ENCODE measurements around the gene MAML2. TPM values are rescaled to one million over a fixed set of nuclear protein-coding genes. Genes with fewer than 3 reads are reported as not detected.

The MAML2 gene
- polyA plus RNA-seq, 1 of the 3 experiments (the other 2 are of a cell fraction): 20.1 TPM

DNA sequence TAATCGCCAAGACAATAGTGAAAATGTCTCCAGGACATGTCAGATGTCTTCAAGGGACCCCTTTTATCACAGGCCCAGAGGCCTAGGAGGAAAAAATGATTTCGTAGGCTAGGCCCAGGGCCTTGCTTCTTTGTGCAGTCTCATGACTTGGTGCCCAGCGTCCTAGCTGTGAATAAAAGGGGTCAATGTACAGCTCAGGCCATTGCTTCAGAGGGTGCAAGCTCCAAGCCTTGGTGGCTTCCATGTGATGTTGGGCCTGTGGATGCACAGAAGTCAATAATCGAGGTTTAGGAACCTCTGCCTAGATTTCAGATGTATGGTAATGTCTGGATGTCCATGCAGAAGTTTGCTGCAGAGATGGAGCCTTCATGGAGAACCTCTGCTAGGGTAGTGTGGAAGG, 398.4 kb downstream of the MAML2 start:
- TF ChIP-seq FOSL2 (IDR thresholded peaks at IDR 0.05; ENCODE audit: borderline replicate concordance, low read depth): no peak
- no peak for TF ChIP-seq MAX (IDR thresholded peaks at IDR 0.05; ENCODE audit: low read depth)
- no peak for TF ChIP-seq SMC3 (IDR thresholded peaks at IDR 0.05; ENCODE audit: low read depth, low read length)
- TF ChIP-seq CHD2 (IDR thresholded peaks at IDR 0.05; ENCODE audit: low read length, partially characterized antibody): no peak
- no peak for TF ChIP-seq EP300 (IDR thresholded peaks at IDR 0.05; ENCODE audit: borderline replicate concordance in 1 of 2, low read depth in 1 of 2, low read length in 1 of 2)
- no peak for TF ChIP-seq RAD21 (IDR thresholded peaks at IDR 0.05; ENCODE audit: low read length)
- no peak for TF ChIP-seq JUND (IDR thresholded peaks at IDR 0.05)
- TF ChIP-seq, protein P1, sequence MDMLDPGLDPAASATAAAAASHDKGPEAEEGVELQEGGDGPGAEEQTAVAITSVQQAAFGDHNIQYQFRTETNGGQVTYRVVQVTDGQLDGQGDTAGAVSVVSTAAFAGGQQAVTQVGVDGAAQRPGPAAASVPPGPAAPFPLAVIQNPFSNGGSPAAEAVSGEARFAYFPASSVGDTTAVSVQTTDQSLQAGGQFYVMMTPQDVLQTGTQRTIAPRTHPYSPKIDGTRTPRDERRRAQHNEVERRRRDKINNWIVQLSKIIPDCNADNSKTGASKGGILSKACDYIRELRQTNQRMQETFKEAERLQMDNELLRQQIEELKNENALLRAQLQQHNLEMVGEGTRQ (IDR thresholded peaks at IDR 0.05; ENCODE audit: borderline replicate concordance, low read depth, low read length): no peak
- no peak for TF ChIP-seq NRF1 (IDR thresholded peaks at IDR 0.05; ENCODE audit: low read depth, low read length)
- H2AFZ ChIP-seq (ENCODE audit: low read depth): no peak overlapping the region

GRCh38 chr11:95943546-95943945, 399.4 kb downstream of the MAML2 start:
- no peaks in the 10 kb centered on the region for H3K9me3 ChIP-seq
- H3K79me2 ChIP-seq (ENCODE audit: insufficient read depth): no peaks in the 10 kb centered on the region
- H3K27me3 ChIP-seq (ENCODE audit: insufficient read depth): no peaks in the 10 kb centered on the region
- no peak overlapping the region for H3K4me3 ChIP-seq (ENCODE audit: low read depth in 2 of 2, low read length in 1 of 2)
- H2AFZ ChIP-seq (ENCODE audit: low read depth): no peak overlapping the region
- no peak overlapping the region for H3K27ac ChIP-seq (ENCODE audit: low read depth in 2 of 2, low read length in 1 of 2)
- ChIA-PET POLR2A (no interaction called here), CTCF (no interaction called here)
- peaks cover 0 to 3% of the 10 kb centered on the region in 2 experiments for H3K36me3 ChIP-seq (replicated peaks in 1 of 2; ENCODE audit: control insufficient read depth in 1 of 2, insufficient read depth in 2 of 2, low read length in 1 of 2)
- no peaks in the 10 kb centered on the region for H3K9me2 ChIP-seq
- peaks cover 8% of the 10 kb centered on the region for H3F3A ChIP-seq (replicated peaks; ENCODE audit: insufficient read depth)
- TF ChIP-seq MEF2A (IDR thresholded peaks at IDR 0.05; ENCODE audit: borderline replicate concordance, low read depth): no peak
- TF ChIP-seq EP300 (IDR thresholded peaks at IDR 0.05; ENCODE audit: borderline replicate concordance in 1 of 2, low read depth in 1 of 2, low read length in 1 of 2): no peak
- TF ChIP-seq GATA2 (CRISPR knock-in tag; IDR thresholded peaks at IDR 0.05): no peak
- no peak for TF ChIP-seq NFIC (IDR thresholded peaks at IDR 0.05; ENCODE audit: borderline replicate concordance)
- TF ChIP-seq TEAD4 (IDR thresholded peaks at IDR 0.05; ENCODE audit: borderline replicate concordance, insufficient read depth): no peak
- TF ChIP-seq, protein P2, sequence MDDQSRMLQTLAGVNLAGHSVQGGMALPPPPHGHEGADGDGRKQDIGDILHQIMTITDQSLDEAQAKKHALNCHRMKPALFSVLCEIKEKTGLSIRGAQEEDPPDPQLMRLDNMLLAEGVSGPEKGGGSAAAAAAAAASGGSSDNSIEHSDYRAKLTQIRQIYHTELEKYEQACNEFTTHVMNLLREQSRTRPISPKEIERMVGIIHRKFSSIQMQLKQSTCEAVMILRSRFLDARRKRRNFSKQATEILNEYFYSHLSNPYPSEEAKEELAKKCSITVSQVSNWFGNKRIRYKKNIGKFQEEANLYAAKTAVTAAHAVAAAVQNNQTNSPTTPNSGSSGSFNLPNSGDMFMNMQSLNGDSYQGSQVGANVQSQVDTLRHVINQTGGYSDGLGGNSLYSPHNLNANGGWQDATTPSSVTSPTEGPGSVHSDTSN (IDR thresholded peaks at IDR 0.05): no peak
- no peak for TF ChIP-seq POLR2AphosphoS5 (IDR thresholded peaks at IDR 0.05; ENCODE audit: low read depth, low read length)
- TF ChIP-seq MXI1 (IDR thresholded peaks at IDR 0.05; ENCODE audit: low read depth, low read length): no peak
- WGBS (ENCODE audit: low lambda C conversion rate): 55% methylated on average over 1 of the region's 1 CpG
- H3K9ac ChIP-seq: no peak overlapping the region
- no peak for DNase-seq
- no peaks in the 10 kb centered on the region for H4K20me1 ChIP-seq (ENCODE audit: insufficient read depth)
- H3K4me1 ChIP-seq (ENCODE audit: control insufficient read depth in 1 of 2, insufficient read depth in 2 of 2, low read depth in 1 of 2, low read length in 1 of 2): no peaks in the 10 kb centered on the region
- H3K4me2 ChIP-seq: no peak overlapping the region

More for the DNA sequence above, 398.4 kb downstream of the MAML2 start:
- Histone ChIP-seq H4K20me1 (ENCODE audit: insufficient read depth) (no peaks in the 10 kb centered on the region), H3K9me3 (no peaks in the 10 kb centered on the region), H3K4me1 (ENCODE audit: control insufficient read depth in 1 of 2, insufficient read depth in 2 of 2, low read depth in 1 of 2, low read length in 1 of 2) (no peaks in the 10 kb centered on the region), H3K79me2 (ENCODE audit: insufficient read depth) (no peaks in the 10 kb centered on the region), H3K9me2 (no peaks in the 10 kb centered on the region), H3K4me2 (no peak overlapping the region), H3K27ac (ENCODE audit: low read depth in 2 of 2, low read length in 1 of 2) (no peak overlapping the region), H3K9ac (no peak overlapping the region), H3K27me3 (ENCODE audit: insufficient read depth) (no peaks in the 10 kb centered on the region), H3F3A (replicated peaks; ENCODE audit: insufficient read depth) (peaks cover 8% of the 10 kb centered on the region), H3K4me3 (ENCODE audit: low read depth in 2 of 2, low read length in 1 of 2) (no peak overlapping the region), H3K36me3 (replicated peaks in 1 of 2; ENCODE audit: control insufficient read depth in 1 of 2, insufficient read depth in 2 of 2, low read length in 1 of 2) (peaks cover 0 to 3% of the 10 kb centered on the region in 2 experiments)
- CTCF ChIA-PET: no interaction called here
- no peak for DNase-seq
- POLR2A ChIA-PET: no interaction called here
- 26% methylated on average over 3 of the region's 4 CpGs for WGBS (ENCODE audit: low lambda C conversion rate)

All from SK-N-SH (cell line).